ENCODE data around the gene SPX.

SPX gene

DNA sequence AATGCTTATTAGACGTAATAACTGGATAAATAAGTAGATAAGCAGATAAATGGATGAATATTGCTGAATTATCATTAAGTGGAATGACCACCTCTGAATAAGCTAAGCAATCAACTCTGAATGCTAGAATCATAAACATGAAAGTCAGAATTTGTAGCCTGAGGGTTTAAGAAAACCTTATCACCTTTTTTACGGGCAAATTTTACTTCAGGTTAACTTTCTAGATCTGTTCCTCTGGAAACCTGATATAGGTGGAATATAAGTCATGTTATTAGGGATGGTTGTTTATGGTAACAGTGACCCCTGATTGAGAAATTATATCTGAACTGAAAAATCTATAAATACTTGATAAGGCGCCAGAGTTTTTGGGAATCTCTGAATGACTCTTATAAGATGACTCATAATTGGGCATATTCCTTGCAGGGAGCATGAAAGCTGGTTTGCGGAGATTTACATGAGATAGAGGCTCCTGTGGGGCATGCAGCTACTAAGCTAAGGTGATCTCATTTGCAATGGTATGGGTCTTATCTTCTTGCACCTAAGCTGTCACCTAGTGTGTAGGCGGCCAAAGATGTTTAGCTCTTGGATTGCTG is 12.1 kb downstream of the SPX start:
- DNase-seq (ENCODE audit: low read depth in 2 of 2): no peak

DNA sequence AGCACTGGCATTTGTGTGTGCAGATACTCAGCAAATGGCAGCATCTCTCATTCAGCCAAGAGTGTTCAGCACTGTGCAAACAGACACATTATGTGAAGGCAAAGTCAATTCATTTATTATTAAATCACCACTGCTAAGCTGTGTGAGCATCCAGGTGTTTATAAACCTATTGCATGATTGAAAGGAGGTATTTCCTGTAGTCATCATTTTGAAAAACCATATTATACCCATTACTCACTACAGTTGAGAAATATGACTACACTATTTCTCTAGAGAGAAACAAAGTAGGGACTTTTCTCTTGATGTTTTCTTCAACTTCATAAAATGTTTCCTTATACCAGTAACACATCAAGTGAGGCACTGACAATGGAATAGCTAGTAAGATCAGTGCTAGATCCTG is 13.7 kb downstream of the SPX start:
- no peak for DNase-seq (ENCODE audit: low read depth in 2 of 2)

DNA sequence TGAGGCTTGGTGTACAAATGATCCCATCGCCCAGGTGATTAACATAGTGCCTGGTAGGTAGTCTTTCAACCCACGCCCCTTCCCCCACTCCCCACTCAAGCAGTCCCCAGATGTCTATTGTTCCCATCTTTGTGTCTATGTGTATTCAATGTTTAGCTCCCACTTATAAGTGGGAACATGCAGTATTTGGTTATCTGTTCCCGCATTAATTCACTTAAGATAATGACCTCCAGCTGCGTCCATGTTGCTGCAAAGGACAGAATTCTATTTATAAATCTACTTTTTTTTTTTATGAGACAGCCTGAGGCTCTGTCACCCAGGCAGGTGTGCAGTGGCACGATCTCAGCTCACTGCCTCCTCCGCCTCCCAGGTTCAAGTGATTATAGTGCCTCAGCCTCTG is 15.7 kb downstream of the SPX start:
- no peak for DNase-seq (ENCODE audit: low read depth in 2 of 2)

DNA sequence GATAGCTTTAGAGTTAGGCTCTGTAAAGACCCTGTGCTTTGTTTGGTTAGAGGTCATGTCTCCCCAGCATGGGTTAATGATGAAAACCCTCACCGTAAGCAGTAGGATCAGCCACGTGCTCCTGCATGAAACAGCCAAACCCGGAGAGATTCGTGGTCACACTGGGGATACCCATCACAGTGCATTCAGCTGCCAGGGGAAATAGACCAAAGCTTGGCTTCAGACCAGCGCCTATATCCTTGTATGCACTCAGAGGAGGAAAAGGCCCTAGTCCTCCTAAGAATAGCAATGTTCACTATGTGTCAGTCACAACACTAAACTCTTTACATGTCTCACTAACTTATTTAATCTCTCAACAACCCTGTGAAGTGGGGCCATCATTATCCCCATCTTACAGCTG is 16.3 kb downstream of the SPX start:
- DNase-seq (ENCODE audit: low read depth in 2 of 2): no peak

DNA sequence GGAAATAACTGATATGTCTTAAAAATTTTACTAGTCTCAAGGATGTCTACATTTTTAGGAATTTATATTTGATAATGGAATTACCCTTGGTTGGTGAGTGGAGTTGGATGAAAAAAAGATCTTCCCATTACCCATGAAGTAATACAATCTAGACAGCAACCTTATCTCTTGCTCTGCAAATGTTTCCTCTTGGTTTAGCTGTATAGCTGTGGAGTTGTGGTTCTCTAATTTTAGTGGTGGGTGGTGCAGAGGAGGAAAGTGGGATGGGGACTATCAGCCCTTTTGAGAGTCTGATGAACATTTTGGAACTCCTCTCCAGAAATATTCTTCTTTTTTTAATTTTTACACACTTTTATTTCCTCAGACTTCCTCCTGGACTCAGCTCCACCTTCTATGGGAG is 17.1 kb downstream of the SPX start:
- DNase-seq (ENCODE audit: low read depth in 2 of 2): no peak

DNA sequence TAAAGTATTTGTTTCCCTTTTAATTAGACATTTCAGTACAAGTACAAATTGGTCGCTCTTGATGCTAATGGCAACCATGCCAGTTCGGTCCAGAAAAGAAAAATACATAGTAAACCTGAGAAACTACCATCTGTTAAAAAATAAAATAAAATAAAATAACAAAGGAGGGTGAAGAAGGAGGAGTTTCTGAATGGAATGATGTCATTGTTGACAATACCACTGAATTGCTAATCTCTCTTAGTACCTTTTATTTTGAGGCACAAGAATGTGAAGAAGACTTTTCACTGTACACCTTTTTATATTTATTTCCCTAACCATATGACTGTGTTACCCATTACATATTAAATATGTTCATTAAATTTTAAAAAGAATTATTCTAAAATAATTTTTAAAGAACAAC is 19.5 kb downstream of the SPX start:
- no peak for DNase-seq (ENCODE audit: low read depth in 2 of 2)

DNA sequence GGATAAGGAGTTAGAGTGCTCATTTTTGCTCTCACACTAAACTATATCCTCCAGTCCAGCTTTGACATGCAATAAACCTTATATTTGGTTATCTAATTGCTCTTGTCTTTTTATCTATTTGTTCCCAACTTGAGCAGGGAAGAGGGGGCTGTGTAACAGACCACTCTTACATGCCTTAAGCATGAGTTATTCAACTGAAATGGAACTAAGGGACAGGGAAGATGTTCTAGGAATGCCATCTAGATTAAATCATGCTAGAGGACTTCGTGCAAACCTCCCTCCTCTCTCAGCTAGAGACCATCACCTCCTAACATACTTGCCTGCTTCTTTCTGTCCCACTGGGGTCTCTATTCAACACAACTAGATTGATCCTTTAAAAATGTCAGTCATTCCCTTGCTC is 20.6 kb downstream of the SPX start:
- no peak for DNase-seq (ENCODE audit: low read depth in 2 of 2)

DNA sequence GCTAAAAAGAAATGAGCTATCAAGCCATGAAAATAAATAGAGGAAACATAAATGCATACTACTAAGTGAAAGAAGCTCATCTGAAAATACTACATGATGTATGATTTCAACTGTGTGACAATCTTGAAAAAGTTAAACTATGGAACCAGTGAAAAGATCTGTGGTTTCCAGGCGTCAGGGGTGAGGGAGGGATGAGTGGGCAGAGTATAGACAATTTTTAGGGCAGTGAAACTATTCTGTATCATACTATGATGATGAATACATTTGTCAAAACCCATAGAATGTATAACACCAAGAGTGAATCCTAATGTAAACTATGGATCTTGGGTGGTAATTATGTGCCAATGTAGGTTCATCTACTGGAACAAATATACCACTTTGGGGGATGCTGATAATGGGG is 21.3 kb downstream of the SPX start:
- DNase-seq (ENCODE audit: low read depth in 2 of 2): no peak

DNA sequence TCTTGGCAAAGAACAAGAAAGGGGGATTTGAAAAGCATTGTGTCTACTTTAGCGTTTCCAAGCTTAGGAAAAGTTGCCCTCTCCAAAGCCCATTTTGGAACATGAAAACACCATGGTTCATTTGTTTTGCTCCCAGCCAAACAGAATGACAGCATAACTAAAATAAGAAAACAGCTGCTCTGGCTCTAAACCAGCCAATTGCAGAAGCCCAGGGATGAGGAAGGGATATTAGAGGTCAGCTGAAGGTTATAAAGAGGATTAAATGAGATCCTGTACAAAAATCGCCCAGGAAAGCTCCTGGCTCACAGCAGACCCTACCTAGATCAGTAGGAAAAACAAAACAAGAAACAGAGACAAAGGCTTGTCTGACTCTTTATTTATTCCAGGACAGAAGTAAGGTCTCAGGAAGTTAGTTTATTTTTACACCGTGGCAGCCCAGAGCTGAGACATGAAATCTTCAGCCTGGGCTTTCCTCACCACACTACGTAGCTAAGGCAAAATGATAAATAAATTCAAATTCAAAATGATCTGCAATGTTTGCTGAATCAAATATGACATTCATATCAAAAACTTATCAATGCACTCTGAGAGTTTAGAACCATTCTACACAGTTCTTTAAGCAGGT is 25.9 kb downstream of the SPX start:
- no peak for DNase-seq (ENCODE audit: low read depth in 2 of 2)

DNA sequence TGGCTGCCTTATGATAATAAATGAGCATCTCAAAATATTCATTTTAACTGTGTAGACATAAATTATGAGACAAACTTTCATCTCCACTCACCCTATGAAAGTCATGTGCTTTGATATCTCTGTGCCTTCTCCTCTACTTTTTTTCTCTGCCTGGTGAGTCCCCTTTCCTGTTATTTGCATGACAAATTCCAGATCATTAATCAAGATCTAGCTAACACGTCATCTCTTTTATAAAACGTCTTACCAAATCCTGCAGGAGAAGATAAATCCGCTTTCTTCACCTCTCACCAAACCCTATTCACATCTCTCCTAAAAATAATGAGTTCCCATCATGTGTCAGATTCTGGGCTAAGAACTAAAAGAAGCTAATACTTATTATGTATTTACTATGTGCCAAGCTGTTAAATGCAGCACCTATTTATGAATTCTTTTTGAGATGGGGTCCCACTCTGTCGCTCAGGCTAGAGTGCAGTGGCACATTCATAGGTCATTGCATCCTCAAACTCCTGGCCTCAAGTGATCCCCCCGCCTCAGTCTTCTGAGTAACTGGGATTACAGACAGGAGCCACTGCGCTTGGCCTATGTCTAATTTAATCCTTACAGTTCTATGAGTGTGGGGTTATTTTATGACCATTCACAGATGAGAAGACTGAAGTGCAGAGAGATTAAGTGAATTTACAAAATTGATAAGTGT is 26.7 kb downstream of the SPX start:
- no peak for DNase-seq (ENCODE audit: low read depth in 2 of 2)

DNA sequence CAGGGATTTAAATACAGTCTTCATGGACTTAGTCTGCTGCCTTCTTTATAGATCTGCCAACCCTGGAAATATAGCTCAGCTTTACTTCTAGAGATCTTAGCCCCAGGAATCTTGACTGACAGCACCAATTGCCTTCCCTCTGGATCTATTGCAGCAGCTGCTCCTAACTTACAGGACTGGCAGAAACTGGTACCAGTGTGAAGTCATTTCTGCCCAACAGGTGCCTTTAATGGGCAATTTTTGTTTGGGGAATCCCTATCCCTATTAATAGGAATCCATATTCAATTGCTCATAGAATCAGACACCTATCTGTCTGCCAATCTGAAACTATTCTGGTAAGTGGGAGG is 27.2 kb downstream of the SPX start:
- no peak for DNase-seq (ENCODE audit: low read depth in 2 of 2)

DNA sequence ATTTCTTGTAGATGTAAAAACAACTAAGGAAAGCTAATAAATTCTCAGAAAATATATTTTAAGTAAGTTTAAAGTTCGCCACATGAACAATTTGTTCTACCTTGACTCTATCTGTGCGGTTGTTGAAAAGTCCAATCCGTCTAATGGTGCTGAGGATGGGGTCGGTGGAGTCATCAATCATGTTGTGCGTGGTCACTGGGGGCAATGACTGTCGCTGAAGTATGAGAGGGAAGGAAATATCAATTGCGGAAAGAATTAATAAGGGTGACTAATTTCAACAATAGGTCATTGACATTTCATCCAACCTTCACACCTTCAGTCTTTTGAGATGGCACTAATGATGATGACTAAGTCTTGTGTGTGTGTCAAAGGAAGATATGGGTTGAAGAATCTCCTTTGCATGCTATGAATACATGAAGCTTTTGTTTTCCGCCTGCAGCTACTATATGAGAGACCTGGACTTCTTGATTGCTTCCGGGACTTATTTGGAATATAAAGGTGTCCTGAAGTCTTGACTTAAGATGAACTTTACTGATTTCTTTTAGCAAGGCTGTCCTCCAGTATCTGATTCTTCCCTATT is 32.1 kb downstream of the SPX start:
- no peak for DNase-seq (ENCODE audit: low read depth in 2 of 2)

DNA sequence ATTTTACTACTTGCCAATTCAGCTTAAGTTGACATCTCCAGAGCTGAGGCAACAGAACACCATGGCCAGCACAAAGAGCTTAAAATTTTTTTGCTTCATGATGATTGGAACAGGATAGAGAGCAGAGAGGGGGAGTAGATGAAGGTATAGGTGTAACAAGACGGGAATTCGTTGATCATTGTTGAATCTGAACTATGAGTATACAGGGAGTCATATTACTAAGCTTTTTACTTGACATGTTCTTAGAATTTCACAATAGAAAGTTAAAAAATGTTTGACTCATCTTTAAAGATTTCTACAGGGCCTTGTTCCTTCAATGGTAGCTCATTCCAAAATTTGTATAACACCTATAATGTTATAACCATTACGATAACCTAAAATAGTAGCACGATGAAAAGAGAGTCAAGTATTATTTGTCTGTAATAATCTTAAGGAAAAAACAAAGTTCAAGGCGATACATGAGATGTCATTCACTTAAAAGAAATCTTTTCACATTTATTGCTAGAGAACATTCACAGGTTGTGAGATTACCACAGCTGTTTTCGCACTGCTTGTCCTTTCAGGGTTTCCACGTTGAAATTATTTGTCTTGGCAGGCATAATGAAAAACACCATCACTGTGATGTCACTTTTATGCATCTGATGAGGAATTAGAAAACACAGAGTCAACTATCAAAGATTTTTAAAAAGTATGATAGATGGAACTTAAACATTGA is 33.9 kb downstream of the SPX start:
- DNase-seq (ENCODE audit: low read depth in 2 of 2): no peak

DNA sequence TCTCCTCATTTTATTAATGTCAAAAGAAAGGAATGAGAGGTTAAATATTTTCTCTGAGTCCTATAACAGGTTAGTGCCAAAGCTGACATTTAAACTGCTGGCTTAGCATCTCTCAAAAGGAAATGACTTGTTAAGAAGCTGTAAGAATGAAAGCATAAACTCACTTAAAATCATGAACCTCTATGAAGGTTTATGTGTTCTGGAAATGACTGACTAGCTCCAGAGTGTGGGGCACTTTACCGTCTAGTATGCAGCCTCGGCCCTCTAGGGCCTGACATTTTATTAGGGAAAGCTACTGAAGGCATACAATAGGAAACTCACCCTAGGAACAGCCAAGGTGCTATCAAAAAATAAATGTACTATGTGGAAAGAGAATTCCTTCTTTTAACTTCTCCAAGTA is 35.1 kb downstream of the SPX start:
- DNase-seq (ENCODE audit: low read depth in 2 of 2): no peak

DNA sequence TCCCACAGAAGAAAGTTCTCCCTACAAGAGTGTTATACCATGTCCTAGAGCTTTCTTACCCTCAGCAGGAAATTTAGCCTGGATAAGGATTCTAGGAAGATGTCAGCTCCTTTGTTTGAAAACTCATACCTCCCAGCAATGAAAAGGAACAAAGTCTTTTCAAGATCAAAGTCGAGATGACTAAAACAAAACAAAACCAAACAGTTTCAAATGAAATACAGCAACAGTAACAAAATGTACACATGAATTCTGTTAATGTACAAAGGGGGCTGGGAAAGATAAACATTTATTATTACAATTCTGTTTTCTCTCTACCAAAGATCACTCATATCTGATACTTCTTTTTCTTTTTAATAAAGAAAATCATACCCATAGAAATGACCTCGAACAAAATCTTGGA is 36.8 kb downstream of the SPX start:
- no peak for DNase-seq (ENCODE audit: low read depth in 2 of 2)

DNA sequence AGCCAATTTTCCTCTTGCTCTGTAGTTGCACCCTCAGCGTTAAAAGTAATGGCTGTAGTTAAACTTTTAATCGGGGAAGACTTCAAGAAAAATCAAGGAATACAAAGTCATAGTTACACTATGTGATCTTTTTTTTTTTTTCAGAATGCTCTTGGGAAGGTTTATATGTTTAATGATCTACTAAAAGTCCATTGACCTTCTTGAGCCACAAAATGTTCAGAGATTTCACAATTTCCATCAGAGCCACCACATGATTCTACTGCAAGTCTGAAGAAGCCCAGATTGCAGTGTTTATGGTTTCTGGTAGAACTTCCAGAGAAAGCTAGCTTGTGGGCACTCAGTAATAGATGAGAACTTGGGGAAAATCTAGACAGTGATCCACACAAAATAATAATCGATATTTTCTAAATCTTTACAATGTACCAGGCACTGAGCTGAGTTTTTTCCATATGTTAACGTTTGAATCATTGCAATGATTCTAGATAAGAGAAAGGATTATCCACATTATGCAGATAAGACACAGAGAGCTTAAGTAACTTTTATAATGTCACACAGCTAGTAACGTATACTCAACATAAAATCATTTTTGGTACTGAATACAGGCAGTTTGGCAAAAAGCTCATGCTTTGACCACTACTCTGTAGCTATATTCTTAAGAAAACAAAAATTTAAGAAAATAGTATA is 40.3 kb downstream of the SPX start:
- DNase-seq (ENCODE audit: low read depth in 2 of 2): no peak

DNA sequence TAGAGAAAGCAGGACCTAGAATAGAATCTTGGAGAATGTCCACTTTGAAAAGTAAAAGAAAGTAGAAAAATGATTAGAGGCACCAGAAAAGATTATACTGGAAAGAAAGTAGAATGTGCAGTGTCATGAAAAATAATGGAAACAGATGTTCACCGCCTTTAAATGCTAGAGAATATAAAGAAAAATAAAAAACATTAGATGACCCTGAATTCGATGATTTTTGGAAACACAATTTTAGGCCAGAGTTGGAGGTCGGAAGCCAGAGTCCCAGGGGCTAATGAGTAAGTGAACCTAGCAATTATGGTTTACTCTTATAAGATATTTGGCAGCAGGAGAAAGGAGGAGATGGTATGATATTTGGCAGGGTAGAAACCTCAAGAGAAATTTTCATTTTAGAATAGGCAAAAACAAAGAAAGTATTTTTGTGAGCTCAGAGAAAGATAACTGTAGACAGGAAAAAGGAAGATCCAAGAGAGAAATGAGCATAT is 40.9 kb downstream of the SPX start:
- no peak for DNase-seq (ENCODE audit: low read depth in 2 of 2)

DNA sequence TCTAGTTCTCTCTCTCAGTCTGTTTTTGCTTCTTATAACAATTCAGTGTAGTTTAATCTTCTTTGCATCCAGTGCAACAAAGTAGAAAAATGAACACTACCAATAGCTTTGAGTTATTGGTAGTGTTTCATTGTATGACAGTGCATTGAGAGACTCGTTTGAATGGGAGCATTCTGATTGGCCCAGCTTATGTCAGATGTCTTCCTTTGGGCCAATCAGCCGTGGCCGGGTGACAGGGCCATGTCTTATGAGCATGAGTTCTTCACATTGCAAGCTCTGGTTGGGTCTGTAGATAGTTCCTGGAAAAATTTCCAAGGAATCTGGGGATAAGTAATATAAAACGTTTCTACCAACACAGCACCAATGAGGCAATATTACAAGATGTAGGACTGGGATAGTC is 42.0 kb downstream of the SPX start:
- DNase-seq (ENCODE audit: low read depth in 2 of 2): no peak

DNA sequence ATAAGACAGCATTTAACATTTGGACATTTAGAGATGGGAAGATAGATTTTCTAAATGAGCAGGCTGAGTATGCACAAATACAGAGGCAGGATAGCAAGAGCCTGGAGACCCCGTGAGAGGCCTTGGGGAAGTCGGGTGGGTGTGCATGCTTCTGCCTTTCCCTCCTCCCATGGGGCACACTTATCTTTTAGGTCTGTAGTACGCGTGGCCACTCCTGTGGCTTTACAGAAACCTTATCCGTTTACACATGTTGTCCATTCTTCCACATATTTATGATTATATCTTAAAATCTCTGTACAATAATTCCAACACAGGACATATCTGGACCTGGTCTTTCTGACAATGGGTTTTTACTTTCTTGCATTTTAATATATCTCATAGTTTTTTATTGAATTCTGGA is 45.0 kb downstream of the SPX start:
- no peak for DNase-seq (ENCODE audit: low read depth in 2 of 2)

DNA sequence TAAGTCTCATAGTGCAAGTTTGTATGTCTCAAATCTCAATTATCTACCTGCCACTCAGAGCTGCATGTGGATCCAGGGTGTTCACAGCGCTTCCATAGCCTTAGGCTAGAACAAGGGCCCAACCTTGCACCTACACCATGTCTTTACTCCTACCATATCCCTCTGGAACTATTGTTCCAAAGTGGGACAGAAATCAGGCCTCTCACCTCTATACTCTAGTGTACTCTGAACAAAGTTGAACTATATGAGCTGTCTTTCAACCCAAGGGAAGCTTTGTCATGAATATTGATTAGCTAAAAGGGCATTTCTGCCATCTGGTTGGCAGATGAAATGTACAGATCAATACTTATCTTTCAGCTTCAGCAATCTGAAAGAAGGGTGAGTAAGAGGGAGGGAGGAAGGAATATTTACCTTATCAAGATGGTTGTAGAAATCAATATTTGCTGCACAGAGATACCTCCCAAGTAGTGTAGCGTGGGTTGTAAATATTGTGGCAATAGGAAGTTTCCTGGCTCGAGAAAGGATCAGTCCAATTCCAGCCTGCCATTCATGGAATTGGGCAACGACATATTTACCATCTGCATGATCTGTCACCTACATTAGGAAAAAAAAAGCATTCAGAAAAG is 47.8 kb downstream of the SPX start:
- no peak for DNase-seq (ENCODE audit: low read depth in 2 of 2)

DNA sequence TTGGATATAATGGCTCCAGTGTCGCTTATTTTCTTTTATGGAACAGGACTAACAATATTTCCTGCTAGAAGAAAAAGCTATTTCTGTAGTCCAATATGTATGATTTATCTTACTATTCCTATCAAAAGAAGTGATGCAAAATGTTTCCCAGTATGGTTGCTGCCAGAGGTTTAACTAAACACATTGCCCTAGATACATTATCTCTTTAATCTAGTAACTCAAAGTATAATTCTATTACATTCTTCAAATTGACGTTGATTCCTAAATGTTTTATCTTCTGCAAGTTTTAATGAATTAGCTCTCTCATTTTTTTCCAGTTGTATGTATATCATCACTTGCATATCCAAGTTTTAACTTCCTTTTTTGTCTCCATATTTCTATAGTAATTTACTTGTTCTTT is 50.3 kb downstream of the SPX start:
- DNase-seq (ENCODE audit: low read depth in 2 of 2): no peak

DNA sequence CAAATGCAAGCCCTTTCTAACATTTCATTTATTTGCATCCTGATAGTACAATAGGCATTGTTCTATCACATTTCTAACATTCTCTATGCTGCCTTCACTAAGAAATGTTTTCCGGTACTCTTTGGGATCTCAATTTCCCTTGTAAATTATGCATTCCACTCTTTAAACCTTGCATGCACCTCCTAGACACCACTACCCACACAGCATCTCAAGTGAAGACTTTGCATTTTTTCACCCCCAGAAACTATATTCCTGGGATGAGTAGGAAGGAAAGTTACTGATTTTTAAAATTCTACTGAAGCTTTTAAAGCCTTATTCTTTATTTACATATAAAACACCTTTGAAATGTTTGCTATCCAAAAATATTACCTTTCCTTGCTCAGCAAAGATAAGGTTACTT is 51.4 kb downstream of the SPX start:
- DNase-seq (ENCODE audit: low read depth in 2 of 2): no peak

Data from stimulated activated CD8-positive, alpha-beta memory T cell treated with anti-CD3 and anti-CD28 coated beads, Interleukin-7, amount 100 ng/mL, for 4 hours (primary cell).